NCI-H1092 (cell line): ENCODE results near the gene PRMT5.
A peak's percentile ranks its signal among the peaks of the same experiment; 100 is the strongest.
"Not testable (repeated sequence)": the region's sequence is repeated elsewhere in the genome, so short reads cannot be mapped to it uniquely, and the experiment has no call there.

Source experiments
- DNase-seq: peaks from one replicate; lab custom pipeline; 2025; lab: John Stamatoyannopoulos, UW

The PRMT5 gene

DNA sequence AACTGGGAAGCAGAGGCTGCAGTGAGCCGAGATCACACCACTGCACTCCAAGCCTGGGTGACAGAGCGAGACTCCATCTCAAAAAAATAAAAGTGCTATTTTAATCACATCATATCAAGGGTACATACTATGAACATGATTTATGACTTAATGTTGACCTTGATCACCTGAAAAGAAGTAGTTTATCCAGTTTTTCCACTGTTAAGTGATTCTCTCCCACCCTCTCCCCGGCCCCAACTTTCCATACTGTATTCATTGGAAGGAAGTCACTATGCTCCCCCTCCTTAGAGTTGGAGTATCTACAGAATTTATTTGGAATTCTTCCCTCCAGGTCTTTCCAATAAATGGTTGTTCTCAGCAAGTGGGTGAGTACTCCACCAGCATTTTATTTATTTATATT is 3.0 kb upstream of the PRMT5 start:
- DNase-seq: no peak

DNA sequence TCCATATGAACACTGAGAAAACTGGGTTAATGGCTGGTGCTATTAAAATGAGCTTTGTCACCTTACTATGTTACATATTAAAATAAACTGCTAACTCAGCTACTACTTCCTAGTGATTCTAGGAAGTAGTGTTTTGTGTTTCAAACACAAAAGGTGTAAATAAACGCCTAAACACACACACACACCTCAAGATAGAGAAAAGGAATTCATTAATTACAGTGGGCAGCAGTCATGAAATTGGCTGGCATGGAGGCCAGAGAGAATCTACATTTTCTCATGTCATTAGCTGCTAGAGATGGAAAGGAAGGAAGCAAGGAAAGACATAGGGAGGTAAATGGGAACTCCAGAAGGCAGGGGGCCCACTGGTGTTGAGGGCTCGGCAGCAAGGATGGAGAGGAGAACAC is 787 bp upstream of the PRMT5 start:
- no peak for DNase-seq

DNA sequence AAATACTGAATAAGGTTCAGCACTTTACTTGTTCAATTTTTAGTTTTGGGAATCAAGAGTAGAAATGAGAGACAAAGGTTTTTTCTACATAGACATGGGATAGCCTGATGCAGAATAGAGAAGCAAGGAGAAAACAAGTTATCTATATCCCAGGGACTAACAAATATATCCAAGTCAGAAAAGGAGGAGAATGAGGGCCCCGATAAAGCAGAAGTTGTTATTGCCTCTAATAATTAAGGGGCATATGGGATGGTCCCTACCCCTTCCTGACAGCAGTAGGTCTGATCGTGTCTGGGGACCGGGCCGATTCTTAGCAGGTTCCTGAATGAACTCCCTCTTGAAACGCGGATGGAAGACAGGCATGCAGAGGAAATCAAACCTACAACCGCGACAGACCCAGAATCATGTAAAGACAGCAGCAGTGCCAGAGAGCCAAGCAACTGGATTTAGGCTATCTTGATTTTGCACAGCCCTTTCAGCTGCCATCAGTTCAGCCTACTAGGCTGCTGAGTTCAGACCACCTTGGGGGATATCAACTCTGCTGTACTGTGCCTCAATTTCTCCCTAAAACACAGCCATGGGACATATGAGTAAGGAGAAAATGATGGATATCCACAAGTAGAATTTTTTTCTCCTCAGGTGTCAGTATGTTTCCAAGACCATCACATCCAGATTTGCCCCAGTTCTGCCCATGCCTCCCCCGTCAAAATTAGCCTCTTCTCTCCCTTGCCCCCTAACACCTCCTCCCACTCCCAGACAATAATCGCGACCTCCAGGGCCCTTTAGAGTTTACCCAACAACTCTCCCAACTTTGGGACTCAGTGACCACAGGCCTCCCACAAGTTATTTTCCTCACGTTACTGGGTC is 706 bp downstream of the PRMT5 start:
- no peak for DNase-seq

DNA sequence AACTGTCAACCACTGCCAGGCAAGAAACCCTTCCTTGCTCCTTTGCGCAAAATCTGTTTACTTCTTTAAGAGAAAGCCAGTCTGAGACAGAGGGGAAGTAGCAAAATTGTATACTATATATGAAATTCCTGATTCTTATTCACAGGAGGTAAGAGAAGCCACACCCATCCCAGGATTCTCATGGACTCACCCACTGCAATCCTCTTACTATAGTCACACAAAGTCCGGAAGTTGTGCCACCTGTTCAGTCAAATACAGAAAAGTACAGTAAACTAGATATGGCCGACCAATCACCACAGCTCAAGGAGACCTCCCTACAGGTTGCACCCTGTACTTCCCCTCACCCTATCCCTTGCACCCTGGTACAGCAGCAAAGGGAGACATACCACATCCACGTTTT is 2.9 kb downstream of the PRMT5 start:
- no peak for DNase-seq

DNA sequence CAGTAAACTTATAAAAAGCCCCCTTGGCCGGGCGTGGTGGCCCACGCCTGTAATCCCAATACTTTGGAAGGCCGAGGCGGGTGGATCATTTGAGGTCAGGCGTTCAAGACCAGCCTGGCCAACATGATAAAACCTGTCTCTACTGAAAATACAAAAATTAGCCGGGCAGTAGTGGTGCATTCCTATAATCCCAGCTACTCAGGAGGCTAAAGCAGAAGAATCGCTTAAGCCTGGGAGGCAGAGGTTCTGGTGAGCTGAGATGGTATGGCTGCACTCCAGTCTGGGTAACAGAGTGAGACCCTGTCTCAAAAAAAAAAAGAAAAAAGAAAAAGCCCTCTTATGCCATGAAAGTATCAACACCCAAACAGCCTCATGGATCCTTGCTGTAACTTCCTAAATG is 3.7 kb downstream of the PRMT5 start:
- no peak for DNase-seq

DNA sequence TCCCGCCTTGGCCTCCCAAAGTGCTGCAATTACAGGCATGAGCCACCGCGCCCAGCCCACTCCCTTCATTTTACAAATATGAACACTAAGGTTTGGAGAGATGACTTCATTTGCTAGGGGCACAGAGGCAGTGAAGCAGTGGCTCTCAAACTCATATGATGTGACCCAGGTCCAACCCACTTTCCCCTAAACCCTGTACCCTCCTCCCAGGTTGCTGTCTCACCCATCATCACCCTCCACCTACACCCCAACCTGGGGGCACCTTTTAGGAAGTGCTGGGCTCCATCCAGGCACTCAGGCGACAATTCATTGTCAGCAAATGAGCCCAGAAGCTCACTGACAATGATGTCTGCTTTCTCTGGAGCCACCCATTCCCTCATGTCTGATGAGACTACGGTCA is 5.4 kb downstream of the PRMT5 start:
- no peak for DNase-seq

DNA sequence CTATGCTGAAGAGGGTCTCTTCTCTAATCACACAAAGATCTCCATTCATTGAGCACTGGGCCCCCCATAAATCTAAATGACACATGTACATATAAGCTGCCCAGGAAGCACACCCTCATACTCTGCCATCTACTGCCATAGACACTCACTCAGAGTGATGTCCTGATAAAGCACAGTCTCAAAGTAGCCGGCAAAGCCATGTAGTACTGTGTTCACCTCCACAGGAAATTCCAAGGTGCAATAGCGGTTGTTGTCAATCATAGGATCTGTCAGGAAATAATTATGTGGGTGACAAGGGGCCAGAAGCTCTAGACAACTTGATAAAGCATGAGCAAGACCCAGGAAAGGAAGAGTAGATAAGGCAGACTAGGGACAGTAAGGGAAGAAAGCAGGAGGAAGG is 6.9 kb downstream of the PRMT5 start:
- DNase-seq: no peak

DNA sequence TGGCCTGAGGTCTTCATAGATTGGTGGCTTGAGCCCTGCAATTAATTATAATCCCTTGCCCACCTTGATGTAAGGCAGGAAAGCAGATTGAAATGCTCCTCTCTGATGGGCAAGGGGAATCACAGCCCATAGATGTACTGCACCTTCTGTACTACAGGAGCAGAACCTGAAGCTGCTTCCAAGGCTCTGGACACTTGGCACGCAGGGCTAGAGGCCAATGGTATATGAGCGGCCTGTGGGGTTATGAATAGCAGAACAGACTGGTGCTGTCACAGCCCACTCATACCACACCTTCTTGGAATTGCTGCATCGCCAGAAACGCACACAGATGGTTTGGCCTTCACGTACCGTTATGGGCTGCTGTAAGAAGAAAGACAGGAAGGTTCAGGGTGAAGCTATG is 8.5 kb downstream of the PRMT5 start:
- DNase-seq: no peak

DNA sequence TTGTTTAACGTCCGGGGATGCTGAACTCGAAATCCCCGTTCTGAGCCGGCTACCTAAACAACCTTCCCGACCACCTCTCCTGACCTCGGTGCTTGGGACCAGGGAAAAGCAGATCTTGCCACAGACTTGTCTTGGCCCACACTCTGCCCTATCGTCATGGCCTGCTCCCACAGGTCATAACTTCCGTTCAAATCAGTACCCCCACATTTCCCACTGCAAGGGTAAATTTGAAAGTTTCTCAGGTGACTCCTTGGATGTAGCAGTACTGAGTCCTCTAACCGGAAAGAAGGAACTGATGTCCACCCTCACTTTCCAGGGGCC is 9.6 kb downstream of the PRMT5 start:
- no peak for DNase-seq

DNA sequence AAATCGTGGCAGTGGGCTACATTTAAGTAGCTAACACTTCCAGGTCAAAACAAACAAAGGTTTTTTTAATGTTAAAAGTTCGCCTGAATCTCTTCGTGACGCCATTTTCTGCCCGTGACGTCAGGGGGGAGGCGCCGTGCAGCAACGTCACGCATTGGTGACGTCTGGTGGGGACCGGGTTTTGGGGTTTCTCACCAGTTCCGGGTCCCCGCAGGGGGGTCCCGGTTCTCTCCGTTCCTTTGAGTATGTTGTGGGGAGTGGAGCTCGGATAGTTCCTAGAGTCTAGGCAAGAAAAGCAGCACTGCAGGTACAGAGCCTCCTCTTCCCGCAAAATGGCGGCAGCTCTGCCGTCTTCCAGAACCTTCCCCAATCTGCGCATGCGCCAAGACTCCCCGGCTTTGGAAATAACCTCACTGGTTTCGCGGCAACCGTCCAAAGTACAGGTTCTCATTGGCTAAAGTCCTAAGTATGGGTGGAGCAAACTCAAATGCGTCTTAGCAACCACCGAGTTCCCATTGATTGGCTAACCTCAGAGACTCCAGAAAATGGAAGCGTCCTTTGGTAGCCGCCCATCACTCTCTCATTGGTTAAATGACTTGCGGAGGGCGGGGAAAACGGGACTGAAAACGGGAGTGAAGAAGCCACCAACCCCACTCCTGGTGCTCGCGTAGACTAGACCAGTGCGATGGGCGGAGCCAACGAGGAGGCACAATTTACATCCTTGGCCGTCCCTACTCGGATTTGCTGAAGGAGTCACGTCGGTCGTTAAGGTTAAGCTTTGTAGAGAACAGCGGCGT is 10.2 kb downstream of the PRMT5 start, which contains the start of gene RBM23:
Gene RBM23 (minus strand): TSS at position 346 of the 797 bp plus-strand sequence.
- peak; percentile 100 for DNase-seq

DNA sequence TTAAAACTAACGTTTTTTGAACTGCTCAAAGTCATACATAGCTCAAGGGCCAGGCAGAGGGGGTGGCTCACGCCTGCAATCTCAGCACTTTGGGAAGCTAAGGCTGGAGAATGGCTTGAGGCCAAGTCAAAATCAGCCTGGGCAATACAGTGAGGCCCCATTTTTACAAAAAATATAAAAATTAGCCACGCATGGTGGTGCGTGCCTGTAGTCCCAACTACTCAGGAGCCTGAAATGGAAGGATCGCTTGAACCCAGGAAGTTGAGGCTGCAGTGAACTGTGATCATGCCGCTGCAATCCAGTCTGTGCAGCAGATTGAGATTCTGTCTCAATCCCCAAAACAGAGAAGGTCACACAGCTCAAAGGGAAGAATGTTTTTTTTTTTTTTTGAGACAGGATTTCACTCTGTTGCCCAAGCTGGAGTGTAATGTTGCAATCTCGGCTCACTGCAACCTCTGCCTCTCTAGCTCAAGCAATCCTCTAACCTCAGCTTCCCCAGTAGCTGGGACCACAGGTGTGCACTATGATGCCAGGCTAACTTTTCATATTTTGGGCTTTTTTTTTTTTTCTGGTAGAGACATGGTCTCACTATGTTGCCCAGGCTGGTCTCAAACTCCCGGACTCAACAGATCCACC is 13.2 kb downstream of the PRMT5 start:
- DNase-seq: no peak

DNA sequence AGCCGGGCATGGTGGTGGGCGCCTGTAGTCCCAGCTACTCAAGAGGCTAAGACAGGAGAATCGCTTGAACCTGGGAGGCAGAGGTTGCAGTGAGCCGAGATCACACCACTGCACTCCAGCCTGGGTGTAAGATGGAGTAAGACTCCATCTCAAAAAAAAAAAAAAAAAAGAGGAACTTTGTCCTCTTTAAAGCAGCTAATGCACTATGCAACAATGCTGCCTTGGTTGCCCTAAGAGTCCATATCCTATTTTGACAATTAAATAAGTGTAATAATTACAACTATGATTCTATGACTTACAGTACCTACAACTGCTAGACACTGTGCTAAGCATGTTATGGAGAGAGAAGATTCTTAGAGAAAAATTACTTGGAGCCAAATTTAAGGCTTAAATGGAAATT is 14.3 kb downstream of the PRMT5 start:
- not testable (repeated sequence) for DNase-seq

DNA sequence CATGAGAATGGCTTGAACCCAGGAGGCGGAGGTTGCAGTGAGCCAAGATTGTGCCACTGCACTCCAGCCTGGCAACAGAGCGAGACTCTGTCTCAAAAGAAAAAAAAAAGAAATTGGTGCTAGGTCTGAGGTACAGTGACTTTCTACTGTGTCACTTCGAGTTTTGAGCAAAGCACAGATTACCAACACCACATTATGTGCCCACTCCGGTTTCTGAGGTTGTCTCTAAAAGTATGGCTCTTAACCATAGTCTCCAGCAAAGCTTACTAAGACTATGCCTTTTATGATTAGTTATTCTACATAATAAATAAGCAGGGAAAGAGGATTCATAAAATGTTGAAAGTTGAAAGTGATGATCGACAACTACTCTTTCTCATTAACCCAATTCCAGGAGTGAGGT is 18.3 kb downstream of the PRMT5 start:
- DNase-seq: no peak

DNA sequence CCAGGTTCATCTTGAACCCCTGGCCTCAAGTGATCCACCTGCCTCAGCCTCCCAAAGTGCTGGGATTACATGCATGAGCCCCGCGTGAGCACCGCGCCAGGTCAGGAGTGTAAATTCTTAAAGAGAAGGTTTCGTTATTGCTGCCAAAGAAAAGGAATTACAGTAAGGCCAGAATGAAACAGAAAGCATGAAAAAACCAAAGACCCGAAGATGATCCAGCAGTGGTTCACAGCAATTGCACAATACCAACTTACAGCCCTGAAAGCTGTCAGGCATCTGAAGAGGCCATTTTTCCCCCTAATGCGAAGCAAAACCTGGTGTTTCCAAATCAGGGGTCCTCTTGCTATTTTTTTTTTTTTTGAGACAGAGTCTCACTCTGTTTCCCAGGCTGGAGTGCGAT is 20.6 kb downstream of the PRMT5 start:
- no peak for DNase-seq

DNA sequence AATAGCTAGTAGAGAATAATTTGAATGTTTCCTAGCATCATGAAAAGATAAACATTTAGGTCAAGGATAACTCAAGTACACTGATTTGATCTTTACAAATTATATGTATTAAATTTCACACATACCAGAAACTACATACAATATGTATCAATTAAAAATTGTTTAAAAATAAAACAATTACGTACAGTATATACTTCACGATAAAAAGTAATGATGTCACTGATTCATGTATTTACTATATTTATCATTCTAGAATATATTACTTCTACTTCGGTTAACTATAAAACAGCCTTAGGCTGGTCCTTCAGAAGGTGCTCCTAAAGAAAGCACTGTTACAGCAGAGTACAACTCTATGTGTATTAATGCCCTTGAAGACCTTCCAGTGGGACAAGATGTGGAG is 21.7 kb downstream of the PRMT5 start:
- DNase-seq: no peak

DNA sequence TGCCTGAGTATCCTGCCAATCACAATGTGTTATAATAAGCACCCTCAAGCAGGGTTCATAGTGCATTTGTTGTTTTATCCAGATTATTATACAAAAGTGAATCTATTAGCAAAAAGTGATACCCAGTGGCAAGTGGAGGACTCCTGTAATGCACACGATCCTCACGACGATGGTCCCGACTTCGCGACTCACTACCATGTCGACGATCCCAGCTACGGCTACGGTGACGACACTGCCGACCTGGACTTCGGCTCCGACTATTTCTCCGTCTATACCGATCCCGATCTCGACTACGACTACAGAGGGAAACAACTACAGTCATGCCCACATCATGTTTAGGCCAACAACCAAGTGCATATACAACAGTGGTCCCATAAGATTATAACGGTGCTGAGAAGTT is 23.1 kb downstream of the PRMT5 start:
- DNase-seq: no peak

DNA sequence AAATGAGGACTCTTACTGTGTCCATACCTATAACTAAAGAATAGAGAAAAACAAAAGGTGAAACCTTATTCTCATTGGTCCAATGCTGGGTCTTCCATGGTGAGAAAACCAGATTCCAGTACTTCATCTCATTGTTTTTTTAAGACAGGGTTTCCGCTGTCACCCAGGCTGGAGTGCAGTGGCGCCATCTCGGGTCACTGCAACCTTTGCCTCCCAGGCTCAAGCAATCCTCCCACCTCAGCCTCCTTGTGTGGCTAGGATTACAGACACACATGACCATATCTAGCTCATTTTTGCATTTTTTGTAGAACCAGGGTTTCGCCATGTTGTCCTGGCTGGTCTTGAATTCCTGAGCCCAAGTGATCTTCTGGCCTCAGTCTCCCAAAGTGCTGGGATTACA is 23.5 kb downstream of the PRMT5 start:
- no peak for DNase-seq

DNA sequence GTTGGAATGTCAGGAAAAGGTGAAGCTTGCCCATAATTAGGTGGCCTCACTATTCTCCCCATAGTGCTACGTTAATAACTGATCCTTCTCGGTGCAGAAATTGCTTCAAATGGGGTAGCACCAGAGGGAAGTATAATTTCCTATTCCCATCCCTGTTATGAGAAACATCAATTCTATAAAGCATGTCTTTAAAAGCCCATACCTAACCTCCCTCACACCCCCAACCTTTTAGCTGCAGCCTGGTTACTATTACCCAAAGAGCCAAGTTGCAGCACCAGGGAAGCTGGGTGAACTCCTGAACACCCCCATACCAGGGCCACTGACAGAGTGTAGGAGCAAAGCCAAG is 25.5 kb downstream of the PRMT5 start:
- DNase-seq: no peak

DNA sequence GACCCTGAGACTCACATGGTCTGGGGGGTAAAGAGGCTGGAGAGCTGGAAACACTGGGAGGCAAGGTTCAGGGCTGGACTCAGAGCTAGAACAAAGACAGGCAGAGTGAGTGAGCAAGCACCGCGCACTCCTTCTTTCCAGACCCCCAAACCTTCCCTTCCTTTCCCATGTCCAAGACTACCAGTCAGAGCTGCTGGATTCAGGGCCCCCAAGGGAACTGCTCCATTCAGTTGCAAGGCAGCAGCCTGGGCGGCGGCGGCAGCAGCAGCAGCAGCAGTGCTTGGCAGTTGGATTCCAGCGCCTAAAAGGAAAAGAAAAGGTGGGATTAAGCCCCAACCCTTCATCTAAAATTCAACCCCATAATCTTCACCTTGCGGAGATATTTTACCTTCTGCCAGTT is 27.4 kb downstream of the PRMT5 start:
- DNase-seq: no peak

DNA sequence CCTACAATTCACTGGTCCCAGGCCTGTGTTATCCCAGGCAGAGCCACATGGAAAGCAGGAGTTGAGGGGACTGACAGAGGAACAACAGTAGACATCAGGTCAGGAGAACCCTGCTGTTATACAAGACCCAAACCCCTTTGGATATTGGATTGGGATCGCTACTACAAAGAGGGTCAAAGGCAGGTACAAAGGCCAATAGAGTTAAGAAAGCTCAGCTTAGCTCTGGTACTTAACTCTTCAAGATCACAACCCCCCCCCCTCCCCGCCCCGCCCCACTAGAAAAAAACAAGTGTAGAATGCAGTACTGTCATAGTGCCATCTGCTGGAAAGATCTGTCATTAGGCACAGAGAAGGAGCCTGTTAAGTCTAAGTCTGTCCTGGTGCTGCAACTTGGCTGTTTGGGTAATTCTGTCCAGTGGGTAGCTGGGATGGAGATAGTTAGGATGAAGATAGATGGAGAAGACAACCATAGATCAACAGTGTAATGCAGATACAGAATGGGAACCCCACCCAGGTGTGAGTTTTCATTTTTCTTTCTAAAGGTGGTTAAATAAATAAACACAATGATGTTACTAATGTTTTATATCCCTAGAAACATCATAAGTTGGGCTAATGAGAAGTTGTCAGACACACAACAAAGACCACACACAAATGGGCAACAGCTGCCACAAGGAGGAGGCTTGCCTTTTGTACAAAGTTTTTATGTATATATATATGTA is 28.9 kb downstream of the PRMT5 start:
- peak; percentile 20 for DNase-seq

DNA sequence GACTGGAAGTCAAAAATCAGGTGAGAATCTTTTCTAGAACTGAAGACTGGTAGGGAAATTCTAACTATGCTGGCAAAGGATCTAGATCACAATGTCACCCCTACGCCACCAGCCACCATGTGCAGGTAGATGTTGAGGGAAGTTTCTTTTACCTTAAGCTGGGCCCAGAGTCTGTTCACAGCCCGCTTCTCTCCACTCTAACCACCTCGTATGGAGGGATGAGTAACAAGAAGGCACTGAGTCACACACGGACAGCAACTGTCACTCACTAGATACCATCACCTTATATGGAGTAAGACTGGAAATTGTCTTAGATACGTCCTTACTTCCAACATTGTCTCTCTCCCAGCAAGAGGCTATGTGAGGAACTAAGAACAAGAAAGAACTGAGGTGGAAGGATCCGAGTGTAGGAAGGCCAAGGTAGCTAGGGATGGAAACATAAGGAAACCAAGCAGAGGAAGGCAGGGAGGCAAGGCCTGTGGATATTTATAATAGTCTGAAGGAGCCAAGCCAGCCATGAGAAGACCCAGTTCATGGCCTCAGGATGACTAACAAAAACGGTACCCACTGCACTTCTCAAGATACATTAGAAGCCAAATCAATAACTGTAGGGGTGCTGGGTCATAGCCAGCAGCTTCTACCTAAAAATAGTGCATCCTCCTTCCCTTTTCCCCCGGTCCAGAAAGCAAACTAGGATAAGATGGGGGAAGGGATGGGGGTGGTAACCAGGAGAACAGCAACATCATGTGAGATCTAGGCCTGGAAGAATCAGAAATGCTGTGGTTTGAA is 30.7 kb downstream of the PRMT5 start:
- DNase-seq: no peak

DNA sequence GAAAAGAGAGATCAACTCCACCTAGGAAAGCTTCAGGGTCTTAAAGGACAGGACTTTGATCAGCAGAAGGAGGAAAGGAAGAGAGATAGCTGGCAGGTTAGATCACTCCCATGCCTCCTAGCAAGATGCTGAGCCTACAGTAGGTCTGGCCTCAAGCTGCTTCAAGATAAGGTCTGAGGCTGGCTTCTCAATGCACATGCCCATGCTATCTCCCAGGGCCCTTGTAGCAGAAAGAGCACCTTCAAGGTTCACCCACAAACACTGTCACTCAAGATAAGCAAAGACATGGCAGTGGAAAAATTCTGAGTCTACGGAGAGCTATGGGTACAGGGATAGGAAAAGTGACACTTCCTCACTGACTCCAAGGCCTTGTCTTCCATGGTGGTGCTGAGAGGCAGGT is 31.8 kb downstream of the PRMT5 start:
- no peak for DNase-seq
